Middle frontal gyrus (tissue), 1 donor: ENCODE measurements around the gene CFAP77.

Experiments
- DNase-seq: peaks from one replicate; pipeline ENCODE4 v3.0.0-alpha.2; 2015; ENCODE audit warnings: low spot score; ENCODE audit errors: extremely low spot score

CFAP77 gene

GRCh38 chr9:132578367-132578932, 168.4 kb downstream of the CFAP77 start:
- no peak for DNase-seq

- no peak for DNase-seq
Observed at GRCh38 chr9:132579427-132579798, 169.4 kb downstream of the CFAP77 start.

DNA sequence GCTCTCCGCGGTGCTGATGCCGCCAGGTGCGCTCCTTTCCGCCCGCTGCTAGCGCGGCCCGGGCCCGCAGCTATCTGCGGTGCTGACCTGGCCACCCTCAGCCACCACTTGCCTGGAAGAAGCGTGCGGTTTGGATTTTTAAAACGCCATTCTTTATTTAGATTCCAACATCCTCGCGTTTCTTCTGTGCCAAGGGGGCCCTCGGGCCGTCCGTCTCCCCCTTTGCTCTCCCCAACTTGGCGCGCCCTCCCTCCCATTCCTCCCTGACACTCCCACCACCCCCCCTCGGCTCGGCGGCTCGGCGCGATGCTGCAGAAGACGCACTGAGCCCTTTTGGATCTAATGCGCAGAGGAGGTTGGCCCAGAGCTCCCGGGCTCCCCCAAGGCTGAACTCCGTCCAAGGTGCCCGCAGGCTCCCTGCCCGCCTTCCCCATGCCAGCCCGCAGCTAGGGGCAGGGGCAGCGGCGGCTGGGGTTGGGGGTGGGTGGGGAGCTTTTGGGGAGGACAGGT, 172.3 kb downstream of the CFAP77 start, which contains the start of gene BARHL1:
BARHL1 (plus strand) TSS at position 331 of the 510 bp plus-strand sequence. CDS start 192 bp downstream, outside the sequence.
- no peak for DNase-seq

GRCh38 chr9:132582786-132583583, 173.0 kb downstream of the CFAP77 start:
- DNase-seq, result no peak

- DNase-seq, result no peak
Observed at GRCh38 chr9:132583584-132584304, 173.7 kb downstream of the CFAP77 start.

GRCh38 chr9:132584601-132585560, 174.9 kb downstream of the CFAP77 start:
- no peak for DNase-seq

GRCh38 chr9:132585954-132586829, 176.2 kb downstream of the CFAP77 start:
- no peak for DNase-seq

- DNase-seq, result no peak
Observed at GRCh38 chr9:132586830-132587591, 177.0 kb downstream of the CFAP77 start.

GRCh38 chr9:132587592-132587955, 177.6 kb downstream of the CFAP77 start:
- DNase-seq, result no peak

DNA sequence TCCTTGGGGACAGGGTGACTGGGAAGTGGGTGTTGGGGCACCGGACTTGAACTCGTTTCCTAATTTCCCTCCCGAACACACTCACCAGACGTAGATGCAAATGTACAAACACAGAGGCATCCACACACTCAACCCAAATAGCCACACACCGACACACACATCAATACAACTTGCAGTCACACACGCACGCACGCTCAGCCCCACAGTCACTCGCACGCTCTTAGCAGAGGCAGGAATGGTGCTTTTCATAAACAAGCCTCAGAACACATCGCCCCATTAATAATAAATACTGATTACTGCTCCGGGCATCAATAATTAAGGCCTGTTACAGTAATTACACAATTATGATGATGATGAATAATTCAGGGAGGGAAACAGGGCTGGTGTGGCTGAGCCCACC, 178.1 kb downstream of the CFAP77 start:
- no peak for DNase-seq

GRCh38 chr9:132588501-132589147, 178.6 kb downstream of the CFAP77 start:
- no peak for DNase-seq

DNA sequence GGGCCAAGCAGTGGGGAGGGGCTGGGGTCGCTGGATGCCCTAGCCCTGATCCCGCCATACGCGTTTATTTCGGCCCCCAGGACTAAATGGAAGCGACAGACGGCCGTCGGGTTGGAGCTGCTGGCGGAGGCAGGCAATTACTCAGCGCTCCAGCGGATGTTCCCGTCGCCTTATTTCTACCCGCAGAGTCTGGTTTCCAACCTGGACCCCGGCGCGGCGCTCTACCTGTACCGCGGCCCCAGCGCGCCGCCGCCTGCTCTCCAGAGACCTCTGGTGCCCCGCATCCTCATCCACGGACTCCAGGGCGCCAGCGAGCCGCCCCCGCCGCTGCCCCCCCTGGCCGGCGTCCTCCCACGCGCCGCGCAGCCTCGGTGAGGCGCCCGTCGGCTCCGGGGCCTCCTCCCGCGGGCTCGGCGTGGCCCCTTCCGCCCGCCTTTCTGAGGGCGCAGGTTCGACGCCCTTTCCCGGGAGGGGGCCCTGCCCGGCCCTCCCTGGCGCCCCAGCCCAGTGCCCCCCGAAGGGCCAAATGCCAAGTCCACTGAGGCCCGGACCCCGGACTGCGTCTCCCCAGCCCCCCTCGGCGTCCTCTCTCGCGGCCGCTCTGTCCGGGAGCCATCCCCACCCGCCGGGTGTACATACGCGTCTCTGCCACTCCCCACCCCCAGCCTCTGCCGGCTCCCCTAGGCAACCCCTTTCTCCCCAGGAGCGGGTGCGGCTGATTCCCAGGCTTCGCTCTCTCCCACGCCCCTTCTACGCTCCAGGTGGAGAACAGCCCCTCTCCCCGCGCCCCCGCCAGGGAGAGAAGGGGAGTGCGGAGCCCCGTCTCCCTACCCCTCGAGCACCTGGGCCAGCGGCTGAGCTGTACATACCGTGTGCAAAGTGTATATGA, 179.4 kb downstream of the CFAP77 start:
- DNase-seq, result no peak

- no peak for DNase-seq
Observed at GRCh38 chr9:132590037-132590317, 180.0 kb downstream of the CFAP77 start.

- DNase-seq, result no peak
Observed at GRCh38 chr9:132590318-132591182, 180.5 kb downstream of the CFAP77 start.

DNA sequence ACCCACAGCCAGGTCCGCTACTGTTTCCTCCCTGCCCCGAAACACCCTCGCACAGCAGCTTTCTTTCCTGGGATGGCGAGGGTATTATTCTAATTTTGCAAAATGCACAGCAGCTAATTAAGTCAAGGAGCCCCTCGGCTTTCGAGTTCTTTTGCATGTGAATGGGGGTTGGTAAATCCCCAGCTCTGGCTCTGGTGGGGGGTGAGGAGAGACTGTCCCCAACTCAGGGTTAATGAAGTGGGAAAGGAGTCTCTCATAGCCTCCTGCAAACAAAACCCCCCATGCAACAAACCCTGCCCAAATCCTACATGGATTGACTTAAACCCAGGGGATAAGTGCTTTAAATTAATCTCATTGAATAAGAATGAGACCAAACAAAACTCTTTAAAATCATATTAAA, 181.2 kb downstream of the CFAP77 start:
- DNase-seq, result no peak

DNA sequence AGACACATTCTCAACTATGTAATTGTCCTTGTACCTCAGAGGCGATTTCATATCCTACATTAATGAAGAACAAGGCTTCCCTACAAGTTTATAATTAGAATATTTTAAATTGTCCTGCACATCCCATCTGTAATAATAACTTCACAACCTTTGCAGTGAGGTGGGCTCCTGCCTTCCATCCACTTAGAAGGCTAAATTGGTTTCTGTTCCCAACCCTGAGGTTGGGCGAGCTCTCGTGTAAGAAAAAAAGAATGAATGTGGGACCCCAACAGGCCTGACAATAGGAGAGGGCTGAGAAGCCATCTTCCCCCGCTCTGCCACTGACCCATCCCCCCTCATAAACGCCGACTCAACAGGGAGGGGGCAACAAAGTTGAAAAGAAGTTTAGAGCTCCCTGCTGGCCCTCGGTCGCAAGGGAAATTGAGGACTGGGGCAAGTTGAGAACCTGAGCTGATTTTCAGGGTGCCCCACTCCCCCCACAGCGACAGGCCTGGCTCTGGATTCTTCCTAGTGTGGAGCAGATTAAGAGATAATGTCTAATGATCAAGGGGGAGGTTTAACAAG, 181.8 kb downstream of the CFAP77 start:
- DNase-seq, result no peak

GRCh38 chr9:132592451-132592850, 182.4 kb downstream of the CFAP77 start:
- no peak for DNase-seq
